Right kidney (tissue), 1 donor: ENCODE measurements around the gene ZG16B.
A peak's percentile ranks its signal among the peaks of the same experiment; 100 is the strongest.

Source experiments
- DNase-seq: peaks from one replicate; pipeline ENCODE4 v3.0.0-alpha.2; 2016

ZG16B gene

GRCh38 chr16:2845116-2845515, 15.0 kb downstream of the ZG16B start:
- no peak for DNase-seq

DNA sequence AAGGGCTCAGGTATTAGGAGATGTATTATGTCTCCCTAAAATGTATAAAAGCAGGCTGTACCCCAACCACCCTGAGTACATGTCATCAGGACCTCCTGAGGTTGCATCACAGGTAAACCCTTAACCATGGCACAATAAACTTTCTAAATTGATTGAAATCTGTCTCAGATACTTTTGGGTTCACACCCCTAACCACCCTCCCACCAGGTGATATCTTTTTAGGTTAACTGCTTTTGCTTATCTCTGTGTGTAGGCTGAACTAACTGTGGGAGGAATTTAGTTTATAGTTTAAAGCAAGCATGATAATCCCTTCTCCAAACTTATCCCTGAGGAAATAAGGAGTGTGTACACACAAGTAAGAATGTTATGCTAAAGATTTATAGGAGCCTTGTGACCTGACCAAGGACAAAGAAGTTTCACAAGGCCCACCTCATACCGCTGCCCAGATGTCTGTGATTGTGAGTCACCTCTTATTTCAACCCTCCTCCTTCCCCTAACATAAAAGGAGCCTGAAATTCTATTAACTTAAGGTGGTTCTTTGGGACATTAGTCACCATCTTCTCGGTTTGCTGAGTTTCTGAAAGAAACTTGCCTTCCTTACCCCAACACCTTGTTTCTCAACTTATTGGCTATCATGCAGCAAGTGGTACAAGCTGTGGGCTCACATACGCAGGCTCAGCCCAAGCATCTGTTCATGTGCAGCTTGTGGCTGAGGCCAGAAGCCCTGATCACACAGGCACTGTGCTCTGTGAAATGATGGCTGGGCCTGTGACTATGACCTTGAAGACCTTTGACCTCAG, 16.6 kb downstream of the ZG16B start:
- no peak for DNase-seq

DNA sequence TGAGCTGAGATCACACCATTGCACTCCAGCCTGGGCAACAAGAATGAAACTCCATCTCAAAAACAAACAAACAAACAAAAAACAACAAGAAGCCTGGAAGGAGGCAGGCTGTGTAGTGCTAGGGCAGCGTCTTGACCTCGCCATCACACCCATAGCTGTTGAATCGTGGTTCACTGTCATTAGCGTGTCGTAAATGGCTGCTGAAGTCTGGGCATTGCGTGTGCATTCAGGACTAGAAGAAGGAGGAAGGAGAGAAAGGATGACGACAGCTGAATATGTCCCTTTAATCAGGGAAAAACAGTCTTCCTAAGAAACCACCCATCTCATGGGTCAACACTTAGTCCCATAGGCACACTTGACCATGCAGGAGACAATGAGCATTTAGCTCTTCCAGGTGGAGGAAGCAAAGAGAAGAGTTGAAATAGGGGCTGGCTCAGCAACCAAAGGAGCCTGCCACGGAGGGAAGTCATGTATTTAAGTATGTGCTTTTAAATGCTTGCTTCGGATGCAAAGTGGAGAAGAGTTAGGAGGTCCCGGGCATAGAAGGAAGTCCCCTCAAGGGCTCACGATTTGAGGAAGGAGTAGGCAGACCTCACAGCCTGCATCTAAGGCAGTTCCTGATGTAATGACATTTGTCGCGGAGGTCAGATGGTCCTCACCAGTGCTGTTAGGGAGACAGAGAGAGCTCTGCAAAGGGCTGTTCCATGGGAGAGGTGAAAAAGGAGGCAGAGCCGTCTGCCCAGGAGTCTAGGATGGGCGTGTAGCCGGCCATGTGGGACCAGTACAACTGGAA, 19.0 kb downstream of the ZG16B start:
- DNase-seq: no peak

GRCh38 chr16:2852003-2852730, 22.1 kb downstream of the ZG16B start:
- DNase-seq: no peak

- no peak for DNase-seq
Observed at GRCh38 chr16:2852731-2853507, 22.8 kb downstream of the ZG16B start.

DNA sequence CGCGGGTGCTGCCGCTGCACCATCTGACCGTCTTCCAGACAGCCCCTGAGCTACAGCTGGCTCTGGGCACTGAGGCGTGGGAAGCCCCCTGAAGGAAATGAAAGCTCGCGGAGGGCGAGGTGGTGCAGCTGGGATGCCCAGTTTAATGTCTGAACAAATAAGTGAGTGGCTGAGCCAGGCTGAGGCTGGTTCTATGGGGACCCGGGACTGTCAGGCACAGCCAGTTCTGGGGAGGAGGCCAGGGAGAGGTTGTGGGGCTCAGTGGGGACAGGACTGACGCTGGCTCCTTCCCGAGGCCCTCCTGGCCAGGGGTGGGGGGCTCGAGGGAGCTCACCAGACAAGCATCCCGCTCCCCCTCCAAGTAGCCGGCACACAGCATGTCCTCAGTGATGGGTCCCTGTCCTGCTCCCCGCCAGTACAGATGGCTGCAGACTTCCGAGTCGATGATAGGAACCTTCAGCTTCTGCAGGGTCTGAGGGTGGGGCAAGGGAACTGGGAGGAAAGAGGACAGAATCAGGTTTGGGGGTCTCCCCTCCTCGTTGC, 23.5 kb downstream of the ZG16B start:
- no peak for DNase-seq

DNA sequence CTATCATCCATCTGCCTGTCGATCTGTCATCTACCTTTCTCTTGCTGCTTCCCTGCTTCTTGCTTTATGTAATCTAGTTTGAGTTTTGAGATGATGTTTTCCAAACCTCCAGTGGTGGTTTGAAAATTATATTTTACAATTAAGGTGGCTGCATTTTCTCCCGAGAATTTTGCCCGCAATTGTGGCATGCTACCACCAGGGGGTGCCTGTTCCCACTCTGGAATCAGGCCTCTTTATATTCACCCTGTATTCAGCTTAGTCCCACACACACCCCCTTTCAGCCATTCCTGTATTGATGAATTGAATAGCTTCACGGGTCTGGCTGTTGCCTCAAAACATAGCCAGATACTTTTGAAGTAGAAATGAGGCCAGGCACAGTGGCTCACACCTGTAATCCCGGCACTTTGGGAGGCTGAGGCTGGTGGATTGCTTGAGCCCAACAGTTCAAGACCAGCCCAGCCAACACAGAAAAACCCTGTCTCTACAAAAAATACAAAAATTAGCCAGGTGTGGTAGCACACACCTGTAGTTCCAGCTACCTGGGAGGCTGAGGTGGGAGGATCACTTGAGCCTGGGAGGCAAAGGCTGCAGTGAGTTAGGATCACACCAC, 24.7 kb downstream of the ZG16B start:
- DNase-seq: no peak

DNA sequence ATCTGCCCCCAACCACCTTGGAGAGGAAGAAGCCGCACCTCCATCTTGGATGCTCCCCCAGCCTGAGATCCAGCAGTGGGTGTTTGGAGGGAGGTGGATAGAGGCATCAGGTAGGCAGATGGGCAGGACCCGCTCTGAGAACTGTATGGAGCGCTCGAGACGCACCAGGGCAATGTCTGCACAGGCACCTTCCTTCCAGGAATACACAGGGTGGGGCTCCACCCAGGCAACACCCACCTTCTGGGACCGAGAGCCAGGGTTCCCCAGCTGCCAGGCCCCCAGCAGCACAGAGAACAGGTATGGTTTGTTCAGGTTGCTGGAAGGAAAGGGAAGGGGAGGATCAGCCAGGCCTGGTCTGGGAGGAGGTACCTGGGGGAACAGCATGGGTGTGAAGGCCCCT, 25.4 kb downstream of the ZG16B start:
- DNase-seq: no peak

GRCh38 chr16:2856061-2856670, 26.1 kb downstream of the ZG16B start:
- DNase-seq: no peak

GRCh38 chr16:2856686-2857450, 26.8 kb downstream of the ZG16B start:
- DNase-seq: no peak

- peak; percentile 46 for DNase-seq
Observed at GRCh38 chr16:2857451-2858244, 27.5 kb downstream of the ZG16B start, which contains the start of gene PRSS22. Gene PRSS22, minus strand, starts transcription at chr16:2858170. Its CDS starts 66 bp downstream, at chr16:2858104.

- peak; percentile 40 for DNase-seq
Observed at GRCh38 chr16:2858245-2859025, 28.3 kb downstream of the ZG16B start.

DNA sequence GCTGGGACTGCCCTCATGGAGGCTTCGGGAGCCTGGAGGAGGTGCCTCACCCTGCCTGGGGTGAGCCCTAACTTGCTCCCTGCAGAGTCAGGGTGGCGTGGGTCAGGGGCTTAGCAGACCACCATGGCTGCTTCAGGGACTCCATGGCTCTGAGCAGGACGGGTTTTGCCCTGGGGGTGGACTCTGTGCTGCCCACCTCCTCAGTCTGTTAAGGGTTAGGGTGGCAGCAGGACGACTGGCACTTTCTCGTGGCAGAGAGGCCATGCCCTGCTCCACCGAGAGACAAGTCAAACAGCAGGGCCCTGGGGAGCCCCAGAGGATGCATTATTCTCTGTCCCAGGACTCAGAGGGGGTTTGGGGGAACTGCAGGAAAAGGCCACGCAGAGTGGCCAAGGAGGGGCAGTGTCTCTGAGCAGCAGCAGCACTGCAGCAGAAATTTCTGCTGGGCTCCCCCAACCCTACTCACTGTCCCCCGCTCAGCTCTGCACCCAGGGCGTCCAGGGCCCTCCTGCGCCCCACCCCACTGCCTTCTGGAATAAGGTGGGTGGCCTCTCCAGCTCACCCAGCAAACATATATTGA, 29.7 kb downstream of the ZG16B start:
- no peak for DNase-seq

DNA sequence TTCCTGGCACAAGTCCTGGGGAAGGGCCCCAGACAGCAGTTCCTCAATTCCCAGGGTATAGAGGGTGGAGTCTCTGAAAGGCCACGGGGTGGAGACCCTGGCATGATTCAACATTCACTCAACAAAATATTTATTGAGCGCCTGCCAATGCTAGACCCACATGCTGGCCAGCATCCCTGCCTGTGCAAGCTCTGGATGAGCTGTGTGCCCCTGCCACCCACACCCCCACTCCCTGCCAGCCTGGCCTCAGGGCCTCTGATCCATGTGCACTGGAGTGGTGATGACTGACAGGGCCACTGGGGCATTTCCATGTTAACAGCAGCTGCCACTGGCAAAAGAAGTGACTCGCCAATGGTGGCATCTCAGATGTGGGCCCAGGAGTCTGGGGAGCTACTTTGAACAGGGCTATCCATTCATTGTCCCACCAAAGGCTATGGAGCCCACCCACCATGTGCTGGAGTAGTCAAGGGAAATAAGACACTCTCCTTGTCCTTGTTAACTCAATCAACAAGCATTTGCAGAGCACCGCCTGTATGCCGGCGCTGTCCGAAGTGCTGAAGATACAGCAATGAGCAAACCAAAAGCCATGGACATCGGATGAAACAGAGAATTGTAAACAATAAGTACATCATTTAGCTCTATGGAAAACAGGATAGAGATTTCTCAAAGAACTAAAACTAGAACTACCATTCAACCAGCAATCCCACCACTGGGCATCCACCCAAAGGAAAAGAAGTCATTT, 30.9 kb downstream of the ZG16B start:
- no peak for DNase-seq

DNA sequence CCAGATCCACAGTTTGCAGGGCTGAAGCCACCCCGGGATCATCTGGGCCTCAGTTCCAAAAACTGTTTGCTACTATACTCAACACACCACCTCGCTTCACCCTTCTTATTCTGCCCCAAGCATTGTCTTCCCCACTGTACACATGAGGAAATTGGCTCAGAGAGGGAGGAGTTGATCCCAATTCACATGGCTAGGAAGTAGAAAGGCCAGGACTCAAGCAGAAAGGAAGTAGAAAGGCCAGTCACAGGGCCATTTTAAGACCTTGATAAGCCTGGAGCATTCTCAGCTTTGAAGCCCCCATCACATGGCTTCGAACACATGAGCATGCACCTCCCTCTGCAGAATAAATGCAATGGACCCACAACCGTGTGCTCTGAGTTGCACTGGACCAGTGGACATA, 35.5 kb downstream of the ZG16B start:
- DNase-seq: no peak

DNA sequence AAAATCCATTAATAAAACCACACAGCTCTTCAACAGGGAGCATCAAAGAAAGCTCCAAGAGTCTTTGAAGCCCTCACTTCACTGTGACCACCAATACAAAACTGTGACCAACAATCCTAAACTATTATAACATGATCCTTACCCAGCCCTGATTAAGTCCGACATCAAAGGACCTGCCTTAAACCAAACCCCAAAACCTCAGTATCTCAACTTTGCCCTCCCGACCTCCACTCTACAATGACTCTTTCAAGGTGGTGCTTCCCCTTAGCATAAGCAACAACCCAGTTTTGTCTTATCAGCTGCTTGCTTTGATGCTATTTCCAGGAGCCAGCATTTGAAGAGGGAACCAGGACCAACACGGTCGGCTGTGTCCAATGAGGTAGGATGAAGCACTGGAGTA, 36.3 kb downstream of the ZG16B start:
- DNase-seq: no peak

DNA sequence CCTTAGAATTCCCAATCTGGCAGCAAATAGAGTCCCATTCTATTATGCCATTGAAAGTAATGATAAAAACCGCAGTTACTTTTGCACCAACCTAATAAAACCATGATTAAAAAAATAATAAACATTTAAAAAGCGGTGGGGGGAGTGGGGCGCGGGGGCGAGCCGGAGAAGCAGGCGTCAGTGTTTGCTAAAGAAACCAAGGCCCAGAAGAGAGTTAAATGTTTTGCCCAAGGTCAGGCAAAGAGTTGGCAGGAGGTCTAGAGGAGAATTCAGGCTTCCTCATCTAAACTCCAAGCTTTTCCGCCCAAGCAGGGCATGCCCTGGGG, 37.5 kb downstream of the ZG16B start:
- DNase-seq: no peak
